HCEC 1CT (cell line): ENCODE results near the gene MBP.

ENCODE experiments used
- DNase-seq: peaks from one replicate; pipeline ENCODE4 v3.0.0-alpha.2; 2017

MBP gene

DNA sequence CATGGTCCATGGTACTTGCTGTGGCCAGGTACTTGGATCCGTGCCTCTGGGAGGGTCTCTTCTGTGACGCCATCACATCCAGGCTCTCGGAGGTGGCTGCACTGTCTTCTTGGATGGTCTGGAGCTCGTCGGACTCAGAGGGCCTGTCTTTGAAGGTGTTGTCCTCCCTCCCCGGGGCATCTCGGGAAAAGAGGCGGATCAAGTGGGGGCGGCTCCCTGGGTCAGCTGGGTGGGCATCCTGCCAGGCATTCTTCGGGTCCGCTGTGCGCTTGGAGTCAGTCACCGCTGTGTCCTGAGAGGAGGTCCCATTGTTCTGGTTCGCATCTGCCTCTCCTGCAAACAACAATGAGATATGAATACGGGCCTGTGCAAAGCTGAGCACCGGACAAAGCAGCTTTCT, 115.6 kb downstream of the MBP start:
- no peak for DNase-seq

DNA sequence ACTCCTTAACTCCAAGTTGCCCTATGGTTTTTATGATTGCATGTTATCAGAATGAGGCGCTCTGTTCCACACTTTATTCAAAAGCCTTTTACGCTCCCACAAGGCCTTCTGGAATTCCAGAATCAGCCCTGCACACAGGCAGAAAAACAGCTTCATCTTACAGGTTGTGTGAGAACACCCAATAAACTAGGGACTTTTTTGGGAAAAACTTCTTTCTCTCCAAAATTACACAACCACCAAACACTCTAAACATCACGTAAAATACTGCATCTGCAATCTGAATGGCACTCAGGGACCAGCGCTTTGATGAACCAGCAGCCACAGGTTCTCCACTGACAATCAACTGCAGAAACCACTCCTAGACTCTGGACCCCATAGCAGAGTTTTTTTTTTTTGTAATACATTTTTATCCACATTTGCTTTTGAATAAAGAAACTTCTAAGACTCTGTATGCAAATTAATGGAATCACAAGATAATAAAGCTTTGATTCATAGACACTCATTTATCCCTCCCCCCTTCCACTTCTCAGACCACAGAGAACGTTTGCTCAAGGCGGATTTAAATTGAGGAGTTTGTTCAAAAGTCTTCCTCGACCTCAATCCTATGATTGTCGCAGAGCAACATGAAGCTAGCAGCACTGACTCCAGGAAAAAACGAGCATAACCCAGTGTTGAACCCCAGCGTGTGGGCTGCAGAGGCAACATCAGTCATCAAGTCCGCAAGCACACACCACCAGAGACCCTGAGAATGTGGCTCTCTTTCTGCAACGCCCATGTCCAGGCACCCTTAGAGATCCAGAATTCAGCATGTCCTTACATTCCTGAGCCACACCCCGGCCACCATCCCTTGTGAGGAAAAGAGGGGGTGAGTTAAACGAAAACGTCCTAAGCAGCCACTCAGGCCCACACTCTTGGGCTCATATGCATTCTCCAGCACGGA, 116.5 kb downstream of the MBP start:
- no peak for DNase-seq

- no peak for DNase-seq
These were observed 117.4 kb downstream of the MBP start for GRCh38 chr18:77015169-77015568.

DNA sequence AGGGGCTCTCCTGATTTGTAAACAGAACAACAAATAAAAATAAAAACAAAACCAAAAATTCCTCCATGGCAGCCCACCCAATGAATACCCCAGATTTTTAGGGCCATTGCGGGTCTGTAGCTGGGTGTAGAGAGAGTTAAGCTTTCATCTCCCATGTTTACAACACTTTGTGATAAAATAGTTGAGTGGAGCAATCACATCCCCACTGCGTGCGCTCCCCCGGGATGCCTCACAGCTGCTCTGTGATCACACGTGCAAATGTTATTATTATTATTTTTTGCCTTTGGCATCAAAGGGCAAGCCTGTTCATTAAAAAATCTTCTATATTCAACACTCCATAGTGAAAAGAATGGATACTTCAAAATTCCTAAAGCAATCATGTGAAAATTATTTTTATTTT, 118.0 kb downstream of the MBP start:
- no peak for DNase-seq

DNA sequence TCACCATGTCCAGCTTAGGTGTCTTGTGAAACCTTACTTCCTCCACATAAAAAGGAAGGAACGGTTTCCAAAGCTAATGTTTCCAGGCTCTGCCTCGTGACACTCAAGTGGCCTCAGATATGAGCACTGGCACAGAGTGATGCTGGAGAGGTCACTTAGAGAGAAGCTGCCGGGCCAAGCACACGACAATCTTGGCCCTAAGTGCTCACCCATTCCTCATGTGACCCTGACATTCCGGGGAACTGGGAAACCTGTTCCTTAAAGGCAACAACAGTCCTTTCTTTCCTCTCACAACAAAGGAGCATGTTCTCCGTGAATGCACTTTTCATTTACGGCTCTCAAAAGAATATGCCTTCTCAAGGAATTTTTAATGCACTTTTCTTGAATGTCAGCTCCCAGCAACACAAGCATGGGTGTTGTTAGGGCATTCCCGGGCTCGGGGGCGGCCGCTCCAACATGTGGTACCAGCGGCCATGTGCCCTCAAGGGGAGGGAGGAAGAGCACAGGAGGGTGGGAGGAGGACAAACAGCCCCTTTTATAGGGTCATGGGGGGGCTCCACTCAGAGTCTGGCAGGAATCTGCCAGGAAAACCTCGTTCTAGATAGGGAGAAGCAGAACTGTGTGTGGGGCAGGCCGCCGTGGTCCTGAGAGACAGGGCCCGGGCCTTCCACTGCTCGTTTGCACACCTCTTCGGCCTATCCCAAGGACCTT, 118.6 kb downstream of the MBP start:
- DNase-seq, result no peak

DNA sequence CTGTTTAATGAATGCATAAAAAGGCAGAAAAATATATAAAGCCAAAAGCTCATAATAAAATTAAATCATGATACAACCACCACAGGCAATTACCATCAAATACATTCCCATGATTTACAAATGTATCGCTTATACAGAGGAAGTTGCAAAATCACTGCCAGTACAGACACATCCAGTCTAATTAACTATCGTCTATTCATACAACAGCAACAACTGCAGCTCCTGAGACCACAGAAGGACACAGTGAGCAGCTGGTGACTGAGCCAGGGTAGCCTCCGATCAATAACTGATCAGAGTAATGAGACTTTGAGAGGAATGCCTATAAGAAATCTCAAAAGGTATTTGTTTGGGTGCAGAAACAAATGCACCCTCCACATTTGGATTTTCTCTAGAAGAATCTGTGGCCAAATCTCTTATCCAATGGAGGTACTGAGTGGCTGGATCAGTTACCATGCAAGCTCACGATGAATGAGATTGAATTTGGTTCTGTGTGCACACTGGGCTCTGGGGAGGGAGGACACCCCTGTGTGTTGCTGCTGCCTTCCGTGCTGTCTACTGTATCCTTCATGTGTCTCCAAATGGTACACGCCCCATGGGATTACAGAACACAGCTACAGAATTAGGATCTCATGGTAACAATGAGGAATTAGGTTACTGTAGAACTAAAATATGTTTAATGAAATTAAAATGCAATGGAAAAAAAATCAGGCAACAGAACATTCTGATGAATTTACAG, 119.6 kb downstream of the MBP start:
- DNase-seq, result no peak

DNA sequence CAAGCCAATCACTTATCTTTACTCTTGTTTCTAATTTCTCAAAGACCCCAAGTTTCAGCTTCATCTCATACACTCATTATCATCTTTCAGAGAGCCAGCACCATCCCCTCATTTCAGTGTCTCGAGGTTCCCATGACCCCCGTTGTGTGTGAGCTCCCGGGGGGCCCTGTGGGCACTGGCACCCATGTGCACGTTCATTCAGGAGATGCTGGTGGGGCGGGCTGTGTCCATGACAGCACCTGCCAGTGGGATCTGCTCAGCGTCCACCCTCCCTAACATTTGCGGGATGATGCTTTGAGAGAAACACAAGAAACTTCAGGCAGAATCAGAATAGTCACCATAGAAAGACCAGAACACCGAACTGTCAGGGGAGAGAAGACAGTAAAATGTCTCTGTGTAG, 120.5 kb downstream of the MBP start:
- DNase-seq, result no peak

- DNase-seq, result no peak
These were observed 122.9 kb downstream of the MBP start for GRCh38 chr18:77009675-77010074.

DNA sequence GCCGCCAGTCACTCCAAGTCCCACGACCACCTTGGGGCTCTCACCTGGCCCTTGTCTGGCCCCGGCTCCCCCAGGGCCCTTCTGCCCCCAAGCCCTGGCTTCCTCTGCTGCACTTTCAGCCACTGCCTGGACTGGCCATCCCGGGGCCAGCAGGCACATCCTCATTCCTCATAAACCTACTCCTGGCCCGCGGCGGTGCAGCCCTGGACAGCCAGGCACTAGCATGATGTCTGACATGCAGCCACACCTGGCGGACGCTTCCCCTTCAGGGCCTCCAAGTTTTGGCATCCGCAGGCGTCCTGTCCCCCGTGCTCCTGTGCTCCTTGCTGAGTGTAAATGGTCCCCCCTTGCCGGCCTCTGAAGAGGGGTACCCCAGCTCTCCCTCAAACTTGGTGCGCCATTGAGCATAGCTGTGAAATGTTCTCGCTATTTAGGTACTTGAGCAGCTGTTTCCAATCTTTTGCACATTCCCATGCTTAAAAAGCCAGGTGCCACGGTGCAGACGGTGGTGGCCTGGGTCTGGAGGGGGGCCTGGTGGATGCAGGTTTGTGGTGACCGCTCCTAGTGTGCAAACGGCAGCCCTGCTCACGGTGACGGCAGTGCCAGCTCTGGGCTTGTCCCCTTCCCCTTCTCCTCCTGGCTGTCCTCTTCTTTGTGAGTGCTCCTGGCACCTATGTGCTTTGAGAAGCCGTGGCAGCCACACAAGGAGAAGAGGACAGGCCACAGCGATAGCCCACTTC, 123.8 kb downstream of the MBP start:
- DNase-seq, result no peak

- no peak for DNase-seq
These were observed 124.6 kb downstream of the MBP start for GRCh38 chr18:77008006-77008405.

DNA sequence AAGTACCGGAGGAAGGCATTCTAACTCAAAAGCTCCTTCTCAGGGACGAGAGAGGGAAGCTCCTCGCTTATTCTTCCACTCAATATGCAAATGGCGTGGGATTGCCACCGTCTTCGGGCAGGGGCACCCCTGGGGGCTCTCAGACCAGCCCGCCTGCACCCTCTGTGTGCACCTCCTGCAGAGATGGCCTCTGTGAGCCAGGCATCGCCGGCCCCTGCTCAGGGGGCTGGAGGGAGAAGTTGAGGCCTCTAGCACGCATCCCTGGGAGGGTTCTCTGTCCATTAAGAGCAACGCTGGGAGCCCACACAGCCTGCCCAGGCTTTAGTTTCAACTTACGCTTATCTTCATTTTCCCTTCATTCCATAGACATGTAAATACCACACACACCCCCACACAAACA, 125.3 kb downstream of the MBP start:
- no peak for DNase-seq

DNA sequence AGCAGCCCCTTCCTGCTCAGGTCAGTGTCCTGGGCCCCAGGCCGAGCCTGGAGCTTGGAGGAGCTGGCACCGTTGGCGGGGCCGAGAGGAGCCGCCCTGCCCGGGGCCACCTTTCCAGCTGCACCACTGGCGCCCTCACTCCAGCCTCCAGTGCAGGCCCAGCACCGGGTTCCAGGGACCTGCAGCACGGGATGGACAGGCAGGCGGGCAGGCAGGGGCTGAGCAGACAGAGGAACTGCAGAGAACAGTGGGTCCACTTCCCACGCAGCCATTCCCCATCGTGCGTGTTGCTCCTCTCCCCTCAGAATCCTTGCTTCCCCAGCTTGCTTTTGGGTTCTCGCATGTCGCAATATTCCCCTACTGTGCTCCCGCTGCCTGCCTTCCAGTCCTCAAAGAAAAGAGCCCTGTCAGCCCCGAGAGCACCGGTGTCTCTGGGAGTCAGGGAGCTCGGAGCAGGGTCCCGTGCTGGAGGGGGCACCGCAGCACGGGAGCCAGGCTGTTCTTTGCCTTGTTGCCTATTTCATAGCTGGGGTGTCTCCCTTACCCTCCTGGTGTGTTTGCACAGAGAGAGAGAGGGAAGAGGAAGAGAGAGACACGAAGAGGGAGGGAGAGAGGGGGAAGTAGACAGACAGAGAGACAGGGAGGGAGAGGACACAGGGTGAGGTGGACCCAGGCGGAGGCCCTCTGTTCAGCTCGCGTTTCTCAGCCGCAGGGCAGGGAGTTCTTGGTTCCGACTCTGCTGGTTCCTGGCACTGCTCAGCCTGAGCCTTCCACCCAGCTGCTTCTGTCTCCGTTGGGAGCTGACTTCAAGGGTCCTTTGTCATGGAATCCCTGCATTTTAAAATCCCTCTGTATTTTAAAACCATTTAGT, 126.0 kb downstream of the MBP start:
- no peak for DNase-seq

DNA sequence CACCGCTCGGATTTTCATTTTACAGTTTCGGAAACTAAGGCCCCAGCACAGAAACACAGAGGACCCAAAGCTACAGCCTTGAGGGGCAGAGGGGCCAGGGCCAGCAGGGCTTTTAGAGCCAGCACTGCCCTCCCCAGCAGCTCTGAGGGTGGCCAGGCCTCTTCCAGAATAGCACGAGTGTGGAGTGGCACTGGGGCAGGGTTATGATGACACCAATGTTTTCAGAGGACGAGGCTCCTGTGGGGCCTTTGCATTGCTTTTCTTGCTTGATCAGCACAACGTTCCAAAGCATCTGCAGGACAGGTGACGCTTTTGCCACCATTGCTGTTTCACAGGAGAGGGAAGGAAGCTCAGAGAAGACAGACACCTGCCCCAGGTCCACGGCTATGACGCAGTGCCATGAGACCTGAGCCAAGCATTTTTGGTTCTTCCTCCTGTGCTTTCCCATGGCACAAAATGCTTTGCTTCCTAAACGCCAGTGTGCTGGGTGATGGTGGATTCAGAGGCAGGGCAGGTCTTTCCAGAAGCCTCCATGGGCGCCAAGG, 126.9 kb downstream of the MBP start:
- no peak for DNase-seq

GRCh38 chr18:77004555-77005380, 127.8 kb downstream of the MBP start:
- no peak for DNase-seq

GRCh38 chr18:77003316-77003715, 129.3 kb downstream of the MBP start:
- DNase-seq, result no peak

DNA sequence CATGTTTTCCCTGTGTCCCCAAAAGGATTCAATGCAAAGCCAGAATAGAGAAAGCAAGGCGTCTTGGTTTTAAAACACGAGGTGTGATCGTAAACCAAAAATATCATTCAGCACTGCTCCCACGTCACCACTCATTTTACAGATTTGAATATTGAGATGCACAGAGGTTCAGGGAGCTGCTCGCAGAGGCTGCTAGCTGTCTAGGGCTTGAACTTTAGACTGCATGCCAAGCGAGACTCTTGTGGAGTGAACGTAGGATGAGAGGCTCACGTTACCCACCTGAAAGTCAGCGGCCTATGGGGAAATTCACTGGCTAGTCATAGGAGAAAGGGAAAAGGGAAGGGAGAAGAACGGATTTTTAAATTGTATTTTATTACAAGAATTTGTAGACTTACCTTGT, 130.1 kb downstream of the MBP start:
- no peak for DNase-seq

GRCh38 chr18:77001979-77002378, 130.6 kb downstream of the MBP start:
- no peak for DNase-seq

- DNase-seq, result no peak
These were observed 131.5 kb downstream of the MBP start for GRCh38 chr18:77001041-77001440.

- DNase-seq, result peak; percentile 4
These were observed 132.1 kb downstream of the MBP start for GRCh38 chr18:77000527-77000926.

DNA sequence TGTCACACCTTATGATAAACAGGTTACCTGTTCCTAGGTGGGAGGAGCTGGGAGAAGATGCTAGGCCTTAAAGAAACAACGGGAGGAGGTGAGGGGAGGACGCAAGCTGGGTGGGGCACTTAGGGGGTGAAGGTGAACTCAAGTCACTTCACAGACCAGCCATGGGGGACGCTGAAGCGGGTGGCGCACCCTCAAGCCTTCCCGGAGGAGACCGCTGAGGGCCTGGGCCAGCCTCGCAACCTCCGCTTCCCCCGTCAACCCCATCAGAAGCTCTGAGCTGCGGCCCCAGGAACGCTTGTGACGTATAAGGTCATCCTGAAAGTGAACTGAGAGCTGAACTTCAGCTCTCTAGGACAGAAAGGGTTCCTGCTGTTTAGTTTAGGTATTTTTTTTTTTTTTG, 133.5 kb downstream of the MBP start:
- no peak for DNase-seq
